HG03354 (cell line): ENCODE results near the gene KLF7.

Source experiments
- ATAC-seq: cut with Tn5 transposase; IDR thresholded peaks from one replicate; pipeline ENCODE4 v1.9.1; 2021; ENCODE audit warnings: mild to moderate bottlenecking; ENCODE audit not compliant: unreplicated experiment, poor library complexity, severe bottlenecking

The KLF7 gene

GRCh38 chr2:207107551-207107950 lies 58.2 kb downstream of the KLF7 start:
- ATAC-seq: no peak

GRCh38 chr2:207107131-207107530 lies 58.6 kb downstream of the KLF7 start:
- ATAC-seq: no peak

- ATAC-seq: no peak
Observed at GRCh38 chr2:207103132-207103531, 62.6 kb downstream of the KLF7 start.

GRCh38 chr2:207101984-207102383 lies 63.8 kb downstream of the KLF7 start:
- no peak for ATAC-seq

- no peak for ATAC-seq
Observed at GRCh38 chr2:207097278-207097677, 68.5 kb downstream of the KLF7 start.

GRCh38 chr2:207095963-207096362 lies 69.8 kb downstream of the KLF7 start:
- ATAC-seq: no peak

GRCh38 chr2:207093234-207093633 lies 72.5 kb downstream of the KLF7 start:
- ATAC-seq: no peak

- ATAC-seq: no peak
Observed at GRCh38 chr2:207092818-207093217, 72.9 kb downstream of the KLF7 start.

GRCh38 chr2:207091928-207092327 lies 73.8 kb downstream of the KLF7 start:
- ATAC-seq: no peak

GRCh38 chr2:207091176-207091575 lies 74.6 kb downstream of the KLF7 start:
- no peak for ATAC-seq

GRCh38 chr2:207090389-207090788 lies 75.4 kb downstream of the KLF7 start:
- no peak for ATAC-seq

GRCh38 chr2:207088839-207089238 lies 76.9 kb downstream of the KLF7 start:
- ATAC-seq: no peak

GRCh38 chr2:207088276-207088675 lies 77.5 kb downstream of the KLF7 start:
- no peak for ATAC-seq

- no peak for ATAC-seq
Observed at GRCh38 chr2:207087046-207087902, 78.5 kb downstream of the KLF7 start.

- ATAC-seq: no peak
Observed at GRCh38 chr2:207086136-207086535, 79.6 kb downstream of the KLF7 start.

GRCh38 chr2:207085110-207085509 lies 80.6 kb downstream of the KLF7 start:
- ATAC-seq: no peak

- ATAC-seq: no peak
Observed at GRCh38 chr2:207083361-207084110, 82.2 kb downstream of the KLF7 start.

GRCh38 chr2:207082619-207083018 lies 83.1 kb downstream of the KLF7 start:
- ATAC-seq: no peak

GRCh38 chr2:207078186-207078798 lies 87.5 kb downstream of the KLF7 start:
- ATAC-seq: no peak

- ATAC-seq: no peak
Observed at GRCh38 chr2:207077266-207077665, 88.5 kb downstream of the KLF7 start.

- ATAC-seq: no peak
Observed at GRCh38 chr2:207075456-207075855, 90.3 kb downstream of the KLF7 start.
